K562 treated with DMSO at 1 percent for 4 hours (cell line): ENCODE data around the gene SLC34A1. TPM values are rescaled to one million over a fixed set of nuclear protein-coding genes. Genes with fewer than 3 reads are reported as not detected.

Experiments used
- total RNA-seq: library from RNA; unstranded; fragments of 300-600 nt; gene quantifications from 2 replicates; pipeline ENCODE4 v1.2.3, GENCODE V29; 2022; ENCODE audit not compliant: insufficient read depth

The SLC34A1 gene
- not detected in 2 replicates for total RNA-seq

GRCh38 chr5:177384134-177384533 lies at the start of gene SLC34A1:
Gene SLC34A1, plus strand, starts transcription at chr5:177384434. Its CDS starts 1,308 bp downstream, at chr5:177385742.

GRCh38 chr5:177351392-177352329 lies 32.6 kb upstream of the SLC34A1 start, which contains the start of gene LMAN2:
Gene LMAN2, minus strand, starts transcription at chr5:177351668. Its CDS starts 21 bp downstream, at chr5:177351647.

GRCh38 chr5:177357459-177358351 lies 26.5 kb upstream of the SLC34A1 start, which contains the start of gene RGS14:
Gene RGS14, plus strand, starts transcription at chr5:177357924. Its CDS starts 101 bp downstream, at chr5:177358025.

GRCh38 chr5:177399997-177400868 lies 16.0 kb downstream of the SLC34A1 start, which contains the start of gene PFN3:
Gene PFN3, minus strand, starts transcription at chr5:177400661. Its CDS starts 85 bp downstream, at chr5:177400576.

GRCh38 chr5:177409043-177409801 lies 25.0 kb downstream of the SLC34A1 start, which contains the start of gene F12:
Gene F12, minus strand, starts transcription at chr5:177409564. Its CDS starts 37 bp downstream, at chr5:177409527.

GRCh38 chr5:177426566-177427210 lies 42.5 kb downstream of the SLC34A1 start, which contains the start of gene GRK6:
Gene GRK6, plus strand, starts transcription at chr5:177426676. Its CDS starts 170 bp downstream, at chr5:177426846.

GRCh38 chr5:177446200-177447065 lies 62.2 kb downstream of the SLC34A1 start, which contains the start of gene PRR7:
Gene PRR7, plus strand, starts transcription at chr5:177446814. Its CDS starts 8,254 bp downstream, at chr5:177455068.

Other genes with a start within 250 kb of the SLC34A1 start
- 62.2 and 65.3 TPM in 2 replicates for gene RAB24, start 80.7 kb upstream of the SLC34A1 start, total RNA-seq
- gene PRELID1, start 80.6 kb upstream of the SLC34A1 start, total RNA-seq: 227 and 280 TPM in 2 replicates
- 21.6 and 36.2 TPM in 2 replicates for gene MXD3, start 72.5 kb upstream of the SLC34A1 start, total RNA-seq
- gene LMAN2, start 32.8 kb upstream of the SLC34A1 start, total RNA-seq: 298 and 335 TPM in 2 replicates
- gene RGS14, start 26.5 kb upstream of the SLC34A1 start, total RNA-seq: 55.1 and 60.6 TPM in 2 replicates
- not detected in 2 replicates for gene PFN3, start 16.2 kb downstream of the SLC34A1 start, total RNA-seq
- 12.2 and 12.7 TPM in 2 replicates for gene F12, start 25.1 kb downstream of the SLC34A1 start, total RNA-seq
- 65.2 and 66.7 TPM in 2 replicates for gene GRK6, start 42.2 kb downstream of the SLC34A1 start, total RNA-seq
- gene PRR7, start 62.4 kb downstream of the SLC34A1 start, total RNA-seq: 8.7 and 12.3 TPM in 2 replicates
- gene DBN1, start 89.2 kb downstream of the SLC34A1 start, total RNA-seq: 42.5 and 57.4 TPM in 2 replicates
- 109 and 111 TPM in 2 replicates for gene PDLIM7, start 113.2 kb downstream of the SLC34A1 start, total RNA-seq
- gene DOK3, start 125.4 kb downstream of the SLC34A1 start, total RNA-seq: 17.6 and 19.9 TPM in 2 replicates
- 102 and 110 TPM in 2 replicates for gene DDX41, start 132.5 kb downstream of the SLC34A1 start, total RNA-seq
- gene FAM193B, start 170.1 kb downstream of the SLC34A1 start, total RNA-seq: 20.5 and 32.3 TPM in 2 replicates
- 353 and 384 TPM in 2 replicates for gene TMED9, start 207.8 kb downstream of the SLC34A1 start, total RNA-seq
- gene B4GALT7, start 215.7 kb downstream of the SLC34A1 start, total RNA-seq: 15.8 and 16.2 TPM in 2 replicates